Upper lobe of left lung (tissue), 4 donors: ENCODE measurements around the gene CRTC1.

ENCODE experiments used
- CTCF ChIP-seq, 6 experiments: fragments of 450-650 bp in 4 of 6; fragments of 200-600 bp in 2 of 6; sonication (generic) in 2 of 6; IDR thresholded peaks; one replicate each; pipeline ENCODE4 v1.5.1; 2016 to 2019; ENCODE audit warnings: antibody characterized with exemption in 6 of 6
- POLR2AphosphoS5 ChIP-seq, 2 donors: sonication (generic); formaldehyde crosslinking; IDR thresholded peaks; one replicate each; pipeline ENCODE4 v1.5.1; 2017; ENCODE audit warnings: antibody characterized with exemption in 2 of 2

- TF ChIP-seq POLR2AphosphoS5 (IDR thresholded peaks at IDR 0.05): no peak
- no peak for TF ChIP-seq CTCF (IDR thresholded peaks at IDR 0.05)
Observed at GRCh38 chr19:18649371-18650020, 34.0 kb upstream of the CRTC1 start.
